CD4-positive, CD25-positive, alpha-beta regulatory T cell (primary cell): ENCODE measurements around the gene ZNF112. TPM values are rescaled to one million over a fixed set of nuclear protein-coding genes. Genes with fewer than 3 reads are reported as not detected.

Source experiments
- ATAC-seq, 2 donors: fragments of 150-1000 bp; cut with Tn5 transposase; one replicate each; pipeline ENCODE4 v1.10.0; 2021; ENCODE audit warnings: low read depth in 2 of 2, moderate number of reproducible peaks in 2 of 2, moderate library complexity in 1 of 2
- DNase-seq, 3 donors: peaks; one replicate each; pipeline versions ENCODE4 v3.0.0 to v3.0.0-alpha.2; 2012 to 2022; ENCODE audit warnings: mixed read lengths in 1 of 3
- H3K27ac ChIP-seq: one replicate; pipeline ENCODE4 v1.7.0; 2013; ENCODE audit warnings: mild to moderate bottlenecking, low read length; ENCODE audit not compliant: insufficient read depth, poor library complexity, severe bottlenecking
- H3K27me3 ChIP-seq: one replicate; pipeline ENCODE4 v1.7.0; 2013; ENCODE audit warnings: low read length; ENCODE audit not compliant: control insufficient read depth, insufficient read depth
- H3K36me3 ChIP-seq: one replicate; pipeline ENCODE4 v1.7.0; 2013; ENCODE audit warnings: mild to moderate bottlenecking, low read length, moderate library complexity; ENCODE audit not compliant: control insufficient read depth, insufficient read depth
- H3K4me1 ChIP-seq: 2 replicates; pipeline ENCODE4 v1.7.0; 2013; ENCODE audit warnings: mild to moderate bottlenecking, low read length; ENCODE audit not compliant: insufficient read depth, control insufficient read depth, poor library complexity, severe bottlenecking
- H3K4me3 ChIP-seq: one replicate; pipeline ENCODE4 v1.7.0; 2013; ENCODE audit warnings: low read depth, mild to moderate bottlenecking, low read length, moderate library complexity
- H3K9me3 ChIP-seq, 2 experiments: 1 replicate in 1 of 2; 2 replicates in 1 of 2; pipeline ENCODE4 v1.7.0; 2013; ENCODE audit warnings: low read length in 2 of 2, mild to moderate bottlenecking in 1 of 2, moderate library complexity in 1 of 2; ENCODE audit not compliant: control insufficient read depth in 2 of 2
- H3K27ac Mint-ChIP-seq, 3 donors: one replicate each; pipeline ENCODE4 v1.8.0; 2020 to 2022; ENCODE audit warnings: mild to moderate bottlenecking in 3 of 3, mixed read lengths in 3 of 3, moderate library complexity in 2 of 3
- H3K27me3 Mint-ChIP-seq: one replicate; pipeline ENCODE4 v1.8.0; 2022; ENCODE audit warnings: mild to moderate bottlenecking, mixed read lengths
- H3K36me3 Mint-ChIP-seq: one replicate; pipeline ENCODE4 v1.8.0; 2020; ENCODE audit warnings: mixed read lengths
- H3K4me1 Mint-ChIP-seq, 4 donors: one replicate each; pipeline ENCODE4 v1.8.0; 2020 to 2022; ENCODE audit warnings: mixed read lengths in 4 of 4, mild to moderate bottlenecking in 1 of 4
- H3K4me3 Mint-ChIP-seq, 4 donors: one replicate each; pipeline ENCODE4 v1.8.0; 2020 to 2022; ENCODE audit warnings: mild to moderate bottlenecking in 4 of 4, mixed read lengths in 4 of 4, moderate library complexity in 3 of 4
- H3K9me3 Mint-ChIP-seq, 7 donors: one replicate each; pipeline ENCODE4 v1.8.0; 2020 to 2022; ENCODE audit warnings: mixed read lengths in 7 of 7, mild to moderate bottlenecking in 3 of 7, moderate library complexity in 2 of 7
- polyA plus RNA-seq, 4 donors: library from polyadenylated mRNA; unstranded; fragments of 300-500 nt; fragmentation: Illumina TruSeq; gene quantifications; one replicate each; pipeline ENCODE4 v1.2.3, GENCODE V29; 2021
- total RNA-seq: library from RNA; stranded (reverse); gene quantifications from one replicate; pipeline ENCODE4 v1.2.3, GENCODE V29; 2022

The ZNF112 gene
- total and polyA plus RNA-seq, 5 donors from 2014 or later, result 0.25 to 0.46 TPM; not detected in 3

DNA sequence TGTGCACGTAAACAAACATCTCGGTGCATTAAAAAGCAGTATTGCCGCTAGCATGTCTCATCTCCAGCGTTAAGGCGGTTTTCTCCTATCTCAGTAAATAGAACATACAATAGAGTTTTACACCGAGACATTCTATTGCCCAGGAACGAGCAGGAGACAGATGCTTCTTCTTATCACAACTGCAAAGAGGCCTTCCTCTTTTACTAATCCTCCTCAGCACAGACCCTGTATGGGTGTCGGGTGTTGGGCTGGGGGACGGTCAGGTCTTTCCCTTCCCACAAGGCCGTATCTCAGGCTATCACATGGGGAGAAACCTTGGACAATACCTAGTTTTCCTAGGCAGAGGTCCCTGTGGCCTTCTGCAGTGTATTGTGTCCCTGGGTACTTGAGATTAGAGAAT lies 75.6 kb downstream of the ZNF112 start:
- Histone ChIP-seq H3K27ac (no peak overlapping the region), H3K9me3 (peaks cover 55 to 91% of the 10 kb centered on the region in 2 experiments), H3K4me1 (no peaks in the 10 kb centered on the region), H3K36me3 (no peaks in the 10 kb centered on the region), H3K4me3 (no peak overlapping the region), H3K27me3 (no peaks in the 10 kb centered on the region)
- DNase-seq (no peak), ATAC-seq (no peak)
- H3K4me1 Mint-ChIP-seq, result no peaks in the 10 kb centered on the region
- H3K27ac Mint-ChIP-seq, result no peak overlapping the region
- peaks cover 31% of the 10 kb centered on the region for H3K36me3 Mint-ChIP-seq
- no peak overlapping the region for H3K4me3 Mint-ChIP-seq
- H3K9me3 Mint-ChIP-seq, result peaks cover 0 to 79% (median 31%) of the 10 kb centered on the region in 7 donors
- H3K27me3 Mint-ChIP-seq, result no peaks in the 10 kb centered on the region

DNA sequence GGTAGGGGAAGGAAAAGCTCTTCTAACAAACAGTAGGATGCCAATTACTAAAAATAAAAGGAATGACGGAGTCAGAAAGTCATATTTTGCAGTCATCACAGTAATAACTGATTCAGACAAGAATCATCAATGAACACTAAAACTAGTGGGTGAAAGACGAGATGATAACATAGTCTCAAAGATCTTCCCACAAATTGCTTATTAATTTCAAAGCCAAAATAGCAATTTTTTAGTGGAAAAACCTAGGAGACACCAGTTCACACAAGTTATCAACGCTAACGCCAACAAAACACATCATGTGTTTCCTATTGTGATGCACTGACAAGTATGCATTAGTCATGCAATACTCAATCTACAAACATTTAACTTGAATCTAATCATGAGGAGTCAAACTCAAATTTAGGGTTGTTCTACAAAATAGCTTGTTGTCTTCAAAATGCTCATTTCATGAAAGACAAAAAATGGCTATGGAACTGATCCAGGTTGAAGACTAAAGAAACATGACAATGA lies 78.2 kb downstream of the ZNF112 start:
- H3K27me3 Mint-ChIP-seq, result no peaks in the 10 kb centered on the region
- H3K4me3 ChIP-seq, result no peak overlapping the region
- peaks cover 44% of the 10 kb centered on the region for H3K36me3 Mint-ChIP-seq
- no peak for DNase-seq
- H3K9me3 ChIP-seq, result peaks cover 61 to 89% of the 10 kb centered on the region in 2 experiments
- H3K4me1 Mint-ChIP-seq, result no peaks in the 10 kb centered on the region
- no peaks in the 10 kb centered on the region for H3K4me1 ChIP-seq
- no peak overlapping the region for H3K27ac ChIP-seq
- ATAC-seq, result no peak
- H3K27ac Mint-ChIP-seq, result no peak overlapping the region
- no peaks in the 10 kb centered on the region for H3K27me3 ChIP-seq
- no peak overlapping the region for H3K4me3 Mint-ChIP-seq
- H3K36me3 ChIP-seq, result no peaks in the 10 kb centered on the region
- H3K9me3 Mint-ChIP-seq, result peaks cover 4 to 79% (median 36%) of the 10 kb centered on the region in 7 donors

DNA sequence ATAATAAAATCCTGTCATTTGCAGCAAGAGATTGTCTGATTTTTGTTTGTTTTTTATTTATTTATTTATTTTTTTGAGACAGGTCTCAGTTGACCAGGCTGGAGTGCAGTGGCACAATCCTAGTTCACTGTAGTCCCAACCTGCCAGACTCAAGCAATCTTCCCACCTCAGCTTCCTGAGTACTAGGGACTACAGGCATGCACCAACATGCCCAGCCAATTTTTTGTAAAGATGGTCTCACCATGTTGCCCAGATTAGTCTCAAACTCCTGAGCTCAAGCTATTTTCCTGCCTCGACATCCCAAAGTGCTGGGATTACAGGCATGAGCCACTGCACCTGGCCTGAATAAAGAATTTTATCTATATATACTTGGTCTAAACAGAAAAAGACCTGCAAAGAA lies 79.1 kb downstream of the ZNF112 start:
- no peak overlapping the region for H3K27ac ChIP-seq
- ATAC-seq (no peak), DNase-seq (no peak)
- Mint-ChIP-seq H3K4me3 (no peak overlapping the region), H3K4me1 (no peaks in the 10 kb centered on the region), H3K36me3 (peaks cover 42% of the 10 kb centered on the region), H3K27ac (no peak overlapping the region), H3K9me3 (peaks cover 6 to 79% (median 41%) of the 10 kb centered on the region in 7 donors), H3K27me3 (no peaks in the 10 kb centered on the region)
- H3K36me3 ChIP-seq, result no peaks in the 10 kb centered on the region
- H3K27me3 ChIP-seq, result no peaks in the 10 kb centered on the region
- H3K4me1 ChIP-seq, result no peaks in the 10 kb centered on the region
- peaks cover 54 to 86% of the 10 kb centered on the region in 2 experiments for H3K9me3 ChIP-seq
- no peak overlapping the region for H3K4me3 ChIP-seq

Other genes starting within 250 kb of the ZNF112 start
- gene ZNF225, start 243.3 kb downstream of the ZNF112 start, total RNA-seq, result 2.3 TPM
- 1 to 10 TPM; 2.1 to 3.9 (median 3.4) TPM for gene ZNF225, start 243.3 kb downstream of the ZNF112 start, polyA plus RNA-seq
- 4.6 TPM for gene ZNF234, start 215.1 kb downstream of the ZNF112 start, total RNA-seq
- gene ZNF234, start 215.1 kb downstream of the ZNF112 start, polyA plus RNA-seq, result 1 to 10 TPM; 2.9 to 9.3 (median 5.8) TPM
- gene ZNF226, start 191.6 kb downstream of the ZNF112 start, total RNA-seq, result 11.5 TPM
- 10 to 100 TPM; 26.6 to 41.3 (median 30.6) TPM for gene ZNF226, start 191.6 kb downstream of the ZNF112 start, polyA plus RNA-seq
- 21.6 TPM for gene ZNF227, start 144.1 kb downstream of the ZNF112 start, total RNA-seq
- 10 to 100 TPM; 11.4 to 18.0 (median 16.0) TPM for gene ZNF227, start 144.1 kb downstream of the ZNF112 start, polyA plus RNA-seq
- 0.12 TPM for gene ZNF233, start 96.8 kb downstream of the ZNF112 start, total RNA-seq
- gene ZNF233, start 96.8 kb downstream of the ZNF112 start, polyA plus RNA-seq, result under 1 TPM in 3 of 4 donors, not detected in 1; 0.35 to 0.64 (median 0.56) TPM
- 5.4 TPM for gene ZNF235, start 51.7 kb downstream of the ZNF112 start, total RNA-seq
- gene ZNF235, start 51.7 kb downstream of the ZNF112 start, polyA plus RNA-seq, result 1 to 10 TPM; 1.0 to 3.5 (median 2.6) TPM
- 0.39 TPM for gene ZNF285, start 44.9 kb upstream of the ZNF112 start, total RNA-seq
- gene ZNF285, start 44.9 kb upstream of the ZNF112 start, polyA plus RNA-seq, result 1 to 10 TPM in 3 of 4 donors, not detected in 1; 1.0 to 1.8 (median 1.2) TPM
- not detected for gene ZNF229, start 91.8 kb upstream of the ZNF112 start, total RNA-seq
- under 1 TPM in 3 of 4 donors, not detected in 1; 0.26 to 0.87 (median 0.68) TPM for gene ZNF229, start 91.8 kb upstream of the ZNF112 start, polyA plus RNA-seq
- gene ZNF180, start 143.8 kb upstream of the ZNF112 start, total RNA-seq, result 5.8 TPM
- gene ZNF180, start 143.8 kb upstream of the ZNF112 start, polyA plus RNA-seq, result 10 to 100 TPM in 3 of 4 donors, 1 to 10 TPM in 1; 9.5 to 11.5 (median 10.6) TPM
- not detected for gene CEACAM20, start 173.0 kb upstream of the ZNF112 start, total RNA-seq
- not detected for gene CEACAM20, start 173.0 kb upstream of the ZNF112 start, polyA plus RNA-seq